Mesendoderm (in vitro differentiated cells): Measurements from ENCODE around the gene WDR54. TPM values are rescaled to one million over a fixed set of nuclear protein-coding genes. Genes with fewer than 3 reads are reported as not detected.

Experiments used
- DNase-seq: peaks from one replicate; pipeline ENCODE4 v3.0.0; 2013
- H2AK5ac ChIP-seq: 2 replicates; pipeline ENCODE4 v1.6.1; 2013; ENCODE audit warnings: low read length, inconsistent platforms
- H2BK120ac ChIP-seq: 2 replicates; pipeline ENCODE4 v1.6.1; 2013; ENCODE audit warnings: low read depth, mild to moderate bottlenecking, low read length, moderate library complexity, mixed read lengths
- H2BK15ac ChIP-seq: replicated peaks from 2 replicates; pipeline ENCODE4 v1.6.1; 2013; ENCODE audit warnings: low read depth, mild to moderate bottlenecking, moderate library complexity
- H2BK5ac ChIP-seq: 2 replicates; pipeline ENCODE4 v1.6.1; 2013; ENCODE audit warnings: low read length, inconsistent platforms
- H3K18ac ChIP-seq: 2 replicates; pipeline ENCODE4 v1.6.1; 2013; ENCODE audit warnings: mild to moderate bottlenecking, low read length, mixed read lengths
- H3K23ac ChIP-seq: one replicate; pipeline ENCODE4 v1.6.1; 2013; ENCODE audit warnings: low read length
- H3K27ac ChIP-seq: 2 replicates; pipeline ENCODE4 v1.5.1; 2013; ENCODE audit warnings: low read depth, mild to moderate bottlenecking, inconsistent platforms, low read length, moderate library complexity
- H3K27me3 ChIP-seq: 2 replicates; pipeline ENCODE4 v1.6.1; 2013; ENCODE audit warnings: low read length, control low read depth, mild to moderate bottlenecking, inconsistent platforms; ENCODE audit not compliant: insufficient read depth, poor library complexity
- H3K36me3 ChIP-seq: 2 replicates; pipeline ENCODE4 v1.6.1; 2013; ENCODE audit warnings: low read length, inconsistent platforms; ENCODE audit not compliant: control insufficient read depth, insufficient read depth
- H3K4ac ChIP-seq: one replicate; pipeline ENCODE4 v1.6.1; 2013; ENCODE audit warnings: low read depth, mild to moderate bottlenecking, low read length, moderate library complexity
- H3K4me1 ChIP-seq: 2 replicates; pipeline ENCODE4 v1.6.1; 2013; ENCODE audit warnings: low read depth, low read length, inconsistent platforms; ENCODE audit not compliant: control insufficient read depth
- H3K4me2 ChIP-seq: 2 replicates; pipeline ENCODE4 v1.6.1; 2013; ENCODE audit warnings: low read length
- H3K4me3 ChIP-seq: 2 replicates; pipeline ENCODE4 v1.5.1; 2013; ENCODE audit warnings: mild to moderate bottlenecking, low read length
- H3K56ac ChIP-seq: one replicate; pipeline ENCODE4 v1.6.1; 2013; ENCODE audit warnings: low read length
- H3K79me1 ChIP-seq: 2 replicates; pipeline ENCODE4 v1.6.1; 2013; ENCODE audit warnings: low read length, inconsistent platforms
- H3K79me2 ChIP-seq: 2 replicates; pipeline ENCODE4 v1.6.1; 2013; ENCODE audit warnings: mild to moderate bottlenecking, low read length; ENCODE audit not compliant: control insufficient read depth, insufficient read depth
- H3K9ac ChIP-seq: 2 replicates; pipeline ENCODE4 v1.6.1; 2013; ENCODE audit warnings: low read length, inconsistent platforms
- H4K5ac ChIP-seq: one replicate; pipeline ENCODE4 v1.6.1; 2013; ENCODE audit warnings: low read length
- H4K8ac ChIP-seq: one replicate; pipeline ENCODE4 v1.6.1; 2013; ENCODE audit warnings: low read depth, mild to moderate bottlenecking, control low read depth, low read length, moderate library complexity
- WGBS: extraction: QIAGEN DNeasy Blood & Tissue Kit; methylation state at CpG from one replicate; pipeline ENCODE4 v1.1.7; 2013; ENCODE audit warnings: low lambda C conversion rate, missing lambda C conversion rate; ENCODE audit not compliant: insufficient coverage; ENCODE audit errors: extremely low coverage; 5-methylcytosine and 5-hydroxymethylcytosine counted together
- polyA plus RNA-seq, 2 experiments: library from polyadenylated mRNA; stranded (reverse); fragments of 200-250 nt; gene quantifications; one replicate each; pipeline ENCODE4 v1.2.3, GENCODE V29; 2013

The WDR54 gene, protein sequence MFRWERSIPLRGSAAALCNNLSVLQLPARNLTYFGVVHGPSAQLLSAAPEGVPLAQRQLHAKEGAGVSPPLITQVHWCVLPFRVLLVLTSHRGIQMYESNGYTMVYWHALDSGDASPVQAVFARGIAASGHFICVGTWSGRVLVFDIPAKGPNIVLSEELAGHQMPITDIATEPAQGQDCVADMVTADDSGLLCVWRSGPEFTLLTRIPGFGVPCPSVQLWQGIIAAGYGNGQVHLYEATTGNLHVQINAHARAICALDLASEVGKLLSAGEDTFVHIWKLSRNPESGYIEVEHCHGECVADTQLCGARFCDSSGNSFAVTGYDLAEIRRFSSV
- 10.1 TPM for polyA plus RNA-seq (2013, experiment 1 of 2)
- polyA plus RNA-seq (2013, experiment 2 of 2), result 9.9 TPM

DNA sequence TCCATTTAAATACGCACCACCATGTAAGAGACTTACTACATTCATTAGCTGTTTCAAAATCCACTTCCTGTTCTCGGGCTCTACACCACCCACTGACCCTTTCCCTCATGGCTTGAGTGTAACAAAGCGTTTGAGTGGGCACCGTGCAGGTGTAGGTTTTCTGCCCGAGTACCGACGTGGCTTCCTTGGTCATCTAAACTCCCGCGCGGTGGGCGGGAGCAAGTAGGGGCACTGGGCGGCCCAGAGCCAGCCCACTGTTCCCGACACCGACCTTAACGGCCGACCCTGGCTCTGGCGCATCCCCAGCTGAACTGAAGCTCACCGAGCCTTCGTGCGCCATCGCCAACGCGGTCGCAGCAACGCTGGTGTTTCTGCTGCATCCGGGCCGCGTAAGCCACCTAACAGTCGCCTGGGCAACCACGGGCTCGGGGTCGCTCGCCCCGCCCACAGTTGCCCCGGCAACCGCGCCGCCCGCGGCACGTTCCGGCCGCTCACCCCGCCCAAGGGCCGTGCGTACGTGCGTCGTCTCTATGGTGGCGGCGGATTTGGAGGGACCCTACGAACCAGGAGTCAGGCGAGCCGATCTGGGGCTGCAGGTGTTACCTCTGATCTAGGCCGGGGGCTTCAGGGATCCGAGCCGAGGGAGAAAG is at the start of gene WDR54, which contains the start of gene C2orf81:
Gene WDR54, plus strand, starts transcription at position 510 of the 650 bp plus-strand sequence. CDS start 424 bp downstream, outside the sequence.
Gene C2orf81, minus strand, starts transcription at position 399 of the 650 bp plus-strand sequence. Its CDS starts 59 bp downstream, at position 340.
- H2AK5ac ChIP-seq, result no peak within 1 kb of the TSS
- no peak within 1 kb of the TSS for H4K5ac ChIP-seq
- H3K27me3 ChIP-seq, result no peaks in the 10 kb centered on the region
- H3K9ac ChIP-seq, result peak within 1 kb of the TSS; percentile 58
- H3K36me3 ChIP-seq, result peaks cover 3% of the 10 kb centered on the region
- no peak within 1 kb of the TSS for H2BK15ac ChIP-seq
- no peak within 1 kb of the TSS for H2BK5ac ChIP-seq
- no CpG with 5 or more reads among the region's 57 CpGs for WGBS
- H3K4me1 ChIP-seq, result peaks cover 4% of the 10 kb centered on the region
- H3K79me2 ChIP-seq, result no peaks in the 10 kb centered on the region
- H3K4me2 ChIP-seq, result peak within 1 kb of the TSS; percentile 85
- H3K23ac ChIP-seq, result no peak within 1 kb of the TSS
- H2BK120ac ChIP-seq, result no peak within 1 kb of the TSS
- DNase-seq, result peak; percentile 94
- no peak within 1 kb of the TSS for H3K4ac ChIP-seq
- H3K56ac ChIP-seq, result peak within 1 kb of the TSS; percentile 66
- H3K27ac ChIP-seq, result no peak within 1 kb of the TSS
- H4K8ac ChIP-seq, result no peak within 1 kb of the TSS
- peak within 1 kb of the TSS; percentile 69 for H3K4me3 ChIP-seq
- H3K18ac ChIP-seq, result no peak within 1 kb of the TSS
- no peaks in the 10 kb centered on the region for H3K79me1 ChIP-seq

DNA sequence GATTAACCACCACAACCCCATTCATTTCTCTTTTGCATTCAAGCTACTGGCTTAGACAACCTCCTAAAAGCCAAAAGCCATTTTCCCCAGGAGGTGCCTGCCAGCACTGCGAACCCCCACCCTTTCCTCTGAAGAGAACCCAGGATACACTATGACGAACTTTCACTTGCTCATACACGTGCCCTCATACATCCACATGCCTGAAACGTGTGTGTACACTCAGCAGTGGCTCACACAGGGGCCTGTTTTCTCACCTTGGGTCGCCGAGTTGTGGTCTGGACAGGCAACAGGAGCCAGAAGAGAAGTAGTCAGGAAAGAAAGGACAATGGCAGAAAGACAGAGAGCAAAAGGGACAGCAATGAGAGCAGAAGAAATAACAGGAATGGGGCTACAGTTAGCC is 48.9 kb upstream of the WDR54 start:
- Histone ChIP-seq H3K4ac (no peak overlapping the region), H3K56ac (no peak overlapping the region), H3K79me2 (peaks cover 7% of the 10 kb centered on the region), H3K27me3 (no peaks in the 10 kb centered on the region), H3K27ac (no peak overlapping the region), H3K18ac (no peak overlapping the region), H2BK15ac (no peak overlapping the region), H3K23ac (no peak overlapping the region), H3K4me3 (no peak overlapping the region), H3K36me3 (peaks cover 14% of the 10 kb centered on the region), H2BK120ac (no peak overlapping the region), H3K4me1 (peaks cover 17% of the 10 kb centered on the region), H4K8ac (no peak overlapping the region), H2BK5ac (no peak overlapping the region), H3K79me1 (peaks cover 30% of the 10 kb centered on the region), H3K9ac (peak overlapping the region; percentile 18), H2AK5ac (no peak overlapping the region), H4K5ac (no peak overlapping the region), H3K4me2 (no peak overlapping the region)
- DNase-seq, result no peak
- WGBS, result no CpG with 5 or more reads among the region's 6 CpGs

DNA sequence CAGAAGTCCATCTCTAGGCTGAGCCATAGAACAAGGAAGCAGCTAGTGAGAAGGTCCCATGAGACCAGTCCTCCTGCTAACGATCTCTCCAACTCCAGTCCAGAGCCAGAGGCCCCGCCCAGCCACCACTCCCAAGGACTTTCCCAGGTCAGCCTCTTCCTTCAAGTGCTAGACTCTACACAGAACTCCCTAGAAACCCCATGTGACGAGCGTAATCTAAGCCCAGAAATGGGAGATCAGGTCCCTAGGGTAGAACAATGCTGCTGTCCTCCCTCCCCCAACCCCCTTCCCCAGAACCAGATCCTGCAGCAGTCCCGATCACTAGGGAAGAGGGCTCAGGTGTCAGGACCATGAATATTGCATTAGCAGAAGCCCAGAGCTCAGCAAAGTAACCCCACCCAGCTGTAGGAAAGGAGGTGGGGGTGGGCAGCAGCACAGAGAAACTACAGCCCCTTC is 48.3 kb upstream of the WDR54 start:
- Histone ChIP-seq H4K8ac (no peak overlapping the region), H3K9ac (no peak overlapping the region), H4K5ac (no peak overlapping the region), H3K4ac (no peak overlapping the region), H3K4me3 (no peak overlapping the region), H3K56ac (no peak overlapping the region), H3K27me3 (no peaks in the 10 kb centered on the region), H3K23ac (no peak overlapping the region), H3K36me3 (peaks cover 13% of the 10 kb centered on the region), H2BK120ac (no peak overlapping the region), H2AK5ac (no peak overlapping the region), H3K79me1 (peaks cover 33% of the 10 kb centered on the region), H3K79me2 (peaks cover 9% of the 10 kb centered on the region), H3K4me1 (peaks cover 17% of the 10 kb centered on the region), H3K27ac (no peak overlapping the region), H3K4me2 (no peak overlapping the region), H2BK15ac (no peak overlapping the region), H3K18ac (no peak overlapping the region), H2BK5ac (no peak overlapping the region)
- DNase-seq, result peak; percentile 74
- no CpG with 5 or more reads among the region's 5 CpGs for WGBS

DNA sequence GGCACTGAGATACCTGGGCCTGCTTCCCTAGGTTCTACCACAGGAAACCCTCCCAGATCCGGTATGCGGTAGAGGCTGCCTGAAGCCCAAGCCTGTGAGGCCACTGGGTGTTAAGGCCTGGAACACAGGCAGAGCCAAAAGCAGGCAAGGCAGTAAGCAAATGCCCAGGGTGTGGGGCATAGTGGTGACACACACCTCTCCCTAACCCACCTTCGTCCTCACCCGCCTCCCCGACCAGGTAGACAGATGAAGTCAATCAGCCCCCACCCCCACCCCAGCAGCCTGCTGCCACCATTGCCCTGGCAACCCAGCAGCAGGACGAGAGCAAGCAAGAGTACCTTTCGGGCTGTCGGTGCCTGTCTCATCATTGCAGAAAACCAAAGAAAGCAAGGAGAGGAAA is 47.5 kb upstream of the WDR54 start:
- H4K5ac ChIP-seq, result no peak overlapping the region
- H3K23ac ChIP-seq, result no peak overlapping the region
- no peak overlapping the region for H3K27ac ChIP-seq
- H2BK120ac ChIP-seq, result no peak overlapping the region
- no peak overlapping the region for H2AK5ac ChIP-seq
- peak overlapping the region; percentile 82 for H3K4me2 ChIP-seq
- peak overlapping the region; percentile 65 for H3K56ac ChIP-seq
- H2BK5ac ChIP-seq, result no peak overlapping the region
- H4K8ac ChIP-seq, result no peak overlapping the region
- no peak overlapping the region for H3K18ac ChIP-seq
- H2BK15ac ChIP-seq, result no peak overlapping the region
- H3K36me3 ChIP-seq, result peaks cover 11% of the 10 kb centered on the region
- H3K9ac ChIP-seq, result peak overlapping the region; percentile 64
- peaks cover 13% of the 10 kb centered on the region for H3K79me2 ChIP-seq
- WGBS, result no CpG with 5 or more reads among the region's 8 CpGs
- peaks cover 33% of the 10 kb centered on the region for H3K79me1 ChIP-seq
- no peak overlapping the region for H3K4me3 ChIP-seq
- no peak overlapping the region for H3K4ac ChIP-seq
- peak; percentile 50 for DNase-seq
- peaks cover 17% of the 10 kb centered on the region for H3K4me1 ChIP-seq
- no peaks in the 10 kb centered on the region for H3K27me3 ChIP-seq

DNA sequence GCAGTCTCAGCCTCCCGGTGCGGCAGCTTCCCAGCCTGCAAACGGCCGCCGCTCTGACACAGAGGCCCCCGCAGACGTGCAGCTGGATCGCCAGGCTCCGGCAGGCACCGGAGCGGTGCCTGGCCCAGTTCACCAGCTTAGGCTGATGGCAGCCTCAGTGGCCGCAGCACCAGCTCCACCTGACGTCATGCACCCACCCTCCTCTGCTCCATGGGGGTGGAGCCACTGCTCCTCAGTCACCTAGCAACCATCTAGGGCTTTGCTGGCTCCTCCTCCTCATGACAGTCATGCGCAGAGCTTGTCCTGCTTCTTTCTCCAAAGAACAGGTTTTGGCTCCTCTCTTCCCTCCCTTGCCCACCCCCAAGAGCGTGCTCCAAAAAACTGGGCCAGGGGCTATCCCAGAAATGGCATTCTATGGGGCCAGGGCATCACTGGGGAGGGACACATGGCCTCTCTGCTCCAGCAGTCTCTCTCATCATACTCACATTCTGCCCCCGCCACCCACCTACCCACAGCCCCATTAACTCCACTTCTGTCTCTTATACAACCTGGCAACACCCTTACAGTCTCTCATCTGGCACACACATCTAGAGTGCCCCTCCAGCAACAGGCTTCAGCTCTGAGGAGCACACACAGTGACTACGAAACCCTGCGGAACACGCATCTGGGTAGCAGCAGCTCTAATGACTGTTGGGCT is 46.9 kb upstream of the WDR54 start:
- WGBS, result no CpG with 5 or more reads among the region's 19 CpGs

More for the DNA sequence above, 46.9 kb upstream of the WDR54 start:
- Histone ChIP-seq H4K8ac (no peak overlapping the region), H3K79me2 (peaks cover 19% of the 10 kb centered on the region), H3K36me3 (peaks cover 11% of the 10 kb centered on the region), H4K5ac (no peak overlapping the region), H3K18ac (no peak overlapping the region), H2BK5ac (no peak overlapping the region), H3K4me1 (peaks cover 22% of the 10 kb centered on the region), H3K27ac (no peak overlapping the region), H3K27me3 (no peaks in the 10 kb centered on the region), H2AK5ac (no peak overlapping the region), H2BK120ac (no peak overlapping the region), H3K79me1 (peaks cover 36% of the 10 kb centered on the region), H3K56ac (peak overlapping the region; percentile 65), H3K4me3 (no peak overlapping the region), H2BK15ac (no peak overlapping the region), H3K23ac (no peak overlapping the region), H3K4ac (no peak overlapping the region), H3K4me2 (peak overlapping the region; percentile 82), H3K9ac (peak overlapping the region; percentile 64)
- DNase-seq, result peak; percentile 96
